Fibroblast of skin of right quadriceps (primary cell): ENCODE data around the gene CEP89.
"Not testable (repeated sequence)": the region's sequence is repeated elsewhere in the genome, so short reads cannot be mapped to it uniquely, and the experiment has no call there.

ENCODE experiments used
- DNase-seq: peaks from one replicate; pipeline ENCODE4 v3.0.0-alpha.2; 2013

CEP89 gene

DNA sequence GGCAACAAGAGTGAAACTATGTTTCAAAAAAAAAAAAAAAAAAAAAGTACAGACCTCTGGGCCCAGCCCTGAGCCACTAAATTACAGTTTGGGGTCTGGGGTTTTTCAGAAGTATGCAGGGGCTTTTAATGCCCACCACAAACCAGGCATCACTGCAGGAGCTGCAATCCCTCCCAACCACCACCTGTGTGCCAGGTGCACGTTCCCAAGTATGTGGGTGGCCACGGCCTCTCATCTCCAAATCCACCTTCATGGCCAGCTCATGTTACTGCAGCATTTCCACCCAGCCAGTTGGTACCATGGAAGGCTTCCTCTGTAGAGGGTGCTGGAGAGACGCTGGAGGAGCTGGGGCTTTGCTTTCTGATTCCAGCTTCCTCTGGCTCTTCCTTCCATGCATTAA lies 26.5 kb downstream of the CEP89 start:
- DNase-seq: no peak

DNA sequence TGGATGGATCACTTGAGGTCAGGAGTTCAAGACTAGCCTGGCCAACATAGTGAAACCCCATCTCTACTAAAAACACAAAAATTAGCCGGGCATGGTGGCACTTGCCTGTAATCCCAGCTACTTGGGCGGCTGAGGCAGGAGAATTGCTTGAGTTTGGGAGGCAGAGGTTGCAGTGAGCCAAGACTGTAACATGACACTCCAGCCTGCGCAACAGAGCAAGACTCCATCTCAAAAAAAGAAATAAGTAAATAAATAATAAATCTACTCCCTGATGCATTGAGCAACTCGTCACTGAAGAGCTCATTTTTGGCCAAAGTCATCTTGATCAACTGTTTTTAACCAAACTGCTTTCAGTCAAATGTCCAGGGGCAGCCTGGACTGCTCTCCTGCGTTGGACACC lies 30.5 kb downstream of the CEP89 start:
- DNase-seq: not testable (repeated sequence)

DNA sequence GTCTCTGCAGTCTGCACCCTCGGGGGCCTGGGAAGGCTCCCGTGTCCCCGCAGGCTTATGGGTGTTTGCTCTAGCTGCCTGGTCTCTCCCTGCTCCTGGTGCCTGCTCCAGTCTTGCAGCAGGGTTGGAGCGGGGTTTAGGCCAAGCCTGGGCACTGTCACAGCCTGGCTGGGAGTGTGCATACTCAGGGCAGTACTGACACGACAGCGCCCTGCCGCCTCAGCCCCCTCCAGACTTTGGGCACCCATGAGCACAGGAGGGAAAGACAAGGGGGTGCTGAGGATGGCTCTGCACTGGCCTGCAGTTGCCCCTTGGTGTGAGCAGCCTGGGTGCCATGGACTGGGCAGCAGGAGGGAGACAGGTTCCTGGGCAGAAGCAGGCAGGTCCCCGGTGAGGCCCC lies 35.7 kb downstream of the CEP89 start:
- DNase-seq: no peak

DNA sequence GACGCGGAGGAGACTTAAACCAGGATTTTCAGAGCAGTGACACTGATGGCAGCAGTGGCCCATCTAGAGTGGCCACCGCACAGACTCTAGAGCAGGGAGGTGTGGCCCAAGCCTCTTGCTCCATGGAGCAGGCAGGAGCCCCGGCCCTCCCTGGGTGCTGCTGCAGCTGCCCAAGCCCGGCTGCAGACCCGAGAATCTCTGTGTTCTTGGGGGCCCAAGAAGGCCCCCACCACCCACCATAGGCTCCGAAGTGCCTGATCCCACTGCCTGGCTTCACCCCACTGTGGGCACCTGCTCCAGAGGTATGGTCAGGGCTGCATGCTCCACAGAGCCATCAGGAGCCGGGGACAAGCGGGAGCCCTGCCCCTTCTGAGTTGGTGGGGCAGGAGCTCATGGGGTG lies 36.1 kb downstream of the CEP89 start:
- no peak for DNase-seq

GRCh38 chr19:32933571-32933970 lies 38.2 kb downstream of the CEP89 start:
- no peak for DNase-seq

DNA sequence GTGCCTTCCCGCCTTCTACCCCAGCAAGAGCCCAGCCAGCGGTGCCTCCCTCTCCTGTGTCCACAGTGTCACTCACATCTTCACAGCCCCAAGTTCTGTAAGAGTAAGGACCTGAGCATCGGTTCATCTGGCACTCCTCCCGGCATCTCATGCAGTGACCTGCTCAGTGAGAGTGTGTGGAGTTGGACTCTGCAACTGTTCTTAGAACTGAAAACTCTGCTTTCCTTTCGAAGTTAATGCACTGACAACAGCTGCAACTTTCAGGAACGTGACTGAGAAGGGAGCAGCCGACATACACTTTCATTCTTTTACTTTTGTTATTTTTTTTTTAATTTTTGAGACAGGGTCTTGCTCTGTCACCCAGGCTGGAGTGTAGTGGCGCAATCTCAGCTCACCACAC lies 41.2 kb downstream of the CEP89 start:
- DNase-seq: no peak

- no peak for DNase-seq
Observed at GRCh38 chr19:32928806-32929205, 43.0 kb downstream of the CEP89 start.

DNA sequence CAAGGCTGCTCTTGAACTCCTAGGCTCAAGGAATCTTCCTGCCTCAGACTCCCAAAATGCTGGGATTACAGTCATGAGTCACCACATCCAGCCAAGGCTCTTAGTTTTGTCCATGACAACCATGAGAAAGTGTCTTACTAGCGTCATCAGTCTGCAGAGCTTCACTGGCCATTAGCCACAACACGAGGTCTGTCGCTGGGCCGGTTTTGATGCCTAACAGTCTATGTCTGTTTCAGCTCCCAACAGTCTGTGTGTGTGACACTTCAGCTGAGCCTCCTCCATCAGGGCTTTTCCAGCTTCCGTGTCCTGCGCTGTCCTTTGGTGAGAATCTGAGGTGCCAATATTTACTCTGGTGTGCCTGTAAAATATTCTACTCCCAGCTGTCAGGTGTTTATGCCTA lies 47.6 kb downstream of the CEP89 start:
- peak; percentile 3 for DNase-seq

DNA sequence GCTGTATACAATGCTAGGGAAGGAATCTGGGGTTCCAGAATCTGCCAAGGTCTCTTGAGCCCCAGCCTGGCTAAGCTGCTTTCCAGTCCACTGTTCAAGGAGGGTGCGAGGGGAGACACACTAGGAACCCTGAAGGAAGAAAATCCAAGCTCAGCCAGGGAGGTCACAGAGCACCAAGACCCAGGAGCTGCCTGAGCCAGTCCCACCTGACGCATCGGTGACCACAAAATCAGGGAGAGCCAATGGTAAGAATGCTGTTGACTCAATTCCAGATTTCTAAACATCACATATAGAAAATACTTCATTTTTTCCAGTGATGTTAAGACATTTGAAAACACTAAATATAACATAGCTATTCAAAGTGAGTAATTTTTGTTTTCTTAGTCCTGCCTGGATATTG lies 50.1 kb downstream of the CEP89 start:
- no peak for DNase-seq

GRCh38 chr19:32919365-32919764 lies 52.4 kb downstream of the CEP89 start:
- DNase-seq: no peak

DNA sequence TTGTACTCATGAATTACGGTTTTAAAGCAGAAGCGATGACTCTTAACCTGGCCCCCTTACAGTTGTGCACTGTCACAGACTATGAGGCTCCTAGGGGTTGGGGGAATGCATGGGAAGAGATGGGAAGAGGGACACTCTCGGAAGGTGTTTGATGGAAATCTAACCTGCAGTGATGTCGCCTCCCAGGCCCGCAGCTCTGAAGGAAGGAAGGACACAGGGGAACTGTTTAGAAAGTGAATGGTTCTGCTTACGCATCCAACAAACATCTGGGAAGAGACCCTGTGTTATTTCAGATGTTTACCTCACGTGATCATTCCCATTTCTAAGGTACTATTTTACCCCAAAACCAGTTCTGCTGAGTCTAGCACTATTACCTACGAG lies 54.2 kb downstream of the CEP89 start:
- no peak for DNase-seq

DNA sequence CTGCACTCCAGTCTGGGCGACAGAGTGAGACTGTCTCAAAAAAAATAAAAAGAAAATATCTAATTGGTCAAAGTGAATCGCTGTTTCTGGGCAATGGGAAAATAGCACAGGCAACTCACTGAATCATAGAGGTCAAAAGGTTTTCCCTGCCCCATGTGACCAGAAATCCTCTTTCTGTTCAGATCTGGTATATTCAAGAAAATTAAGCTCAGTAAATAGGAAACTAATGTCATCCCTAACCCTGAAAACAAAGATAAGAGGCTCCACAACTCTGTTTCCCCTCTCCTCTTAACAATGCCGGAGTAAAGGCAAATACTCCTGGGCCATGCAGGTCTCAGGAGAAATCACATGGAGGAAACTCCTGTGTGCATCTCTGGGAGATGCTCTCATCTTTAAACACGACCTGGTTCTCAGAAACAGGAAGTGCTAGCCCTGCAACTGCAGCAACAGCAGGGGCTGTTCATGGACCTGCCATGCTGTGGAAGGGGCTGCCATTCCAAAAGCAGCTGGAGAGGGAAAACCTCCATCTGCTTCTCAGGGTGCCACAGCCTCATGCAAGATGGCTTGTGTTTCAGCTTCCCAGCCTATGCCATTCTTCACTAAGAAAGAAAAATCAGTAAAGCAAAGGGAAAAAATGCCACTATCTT lies 54.7 kb downstream of the CEP89 start:
- DNase-seq: no peak

DNA sequence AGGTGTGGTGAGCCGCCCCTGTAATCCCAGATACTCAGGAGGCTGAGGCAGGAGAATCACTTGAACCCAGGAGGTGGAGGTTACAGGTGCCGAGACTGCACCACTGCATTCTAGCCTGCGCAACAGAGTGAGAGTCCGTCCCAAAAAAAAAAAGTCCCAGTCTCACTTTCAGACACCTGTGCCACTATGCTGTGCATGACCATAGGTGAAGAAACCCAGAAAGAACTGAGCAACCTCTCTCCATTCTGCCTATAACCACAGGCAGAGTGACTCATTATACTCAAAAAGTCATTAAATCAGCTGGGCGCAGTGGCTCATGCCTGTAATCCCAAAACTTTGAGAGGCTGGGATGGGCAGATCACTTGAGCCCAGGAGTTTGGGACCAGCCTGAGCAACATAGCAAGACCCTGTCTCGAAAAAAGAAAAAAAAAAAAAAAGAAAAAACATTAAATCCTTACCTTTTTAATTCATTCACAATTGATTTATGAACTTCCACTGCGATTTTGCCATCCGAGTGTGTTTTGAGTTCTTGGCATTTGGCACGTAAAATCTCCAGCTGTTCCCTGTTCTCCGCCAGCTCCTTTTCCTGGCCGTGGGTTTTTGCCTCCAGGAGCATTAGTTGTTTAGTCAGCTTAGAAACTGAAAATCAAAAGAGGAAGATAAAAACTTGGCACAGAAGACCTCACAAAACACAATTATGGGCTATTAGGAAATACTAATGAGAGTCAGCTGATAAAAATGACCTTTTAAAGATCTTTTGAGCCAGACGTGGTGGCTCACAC lies 56.7 kb downstream of the CEP89 start:
- DNase-seq: no peak

DNA sequence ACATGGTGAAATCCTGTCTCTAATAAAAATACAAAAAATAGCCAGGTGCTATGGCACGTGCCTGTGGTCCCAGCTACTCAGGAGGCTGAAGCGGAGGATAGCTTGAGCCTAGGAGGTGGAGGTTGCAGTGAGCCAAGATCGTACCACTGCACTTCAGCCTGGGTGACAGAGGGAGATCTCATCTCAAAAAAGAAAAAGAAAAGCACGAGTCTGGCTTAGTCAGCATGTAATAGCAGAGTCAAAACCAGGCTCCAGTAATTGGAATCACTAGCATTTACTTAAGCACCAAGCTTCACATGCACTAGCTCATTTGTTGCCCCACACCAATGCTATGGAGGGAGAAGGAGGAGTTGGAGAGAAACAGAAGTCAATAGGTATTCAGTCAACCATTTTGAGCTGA lies 60.3 kb downstream of the CEP89 start:
- no peak for DNase-seq

DNA sequence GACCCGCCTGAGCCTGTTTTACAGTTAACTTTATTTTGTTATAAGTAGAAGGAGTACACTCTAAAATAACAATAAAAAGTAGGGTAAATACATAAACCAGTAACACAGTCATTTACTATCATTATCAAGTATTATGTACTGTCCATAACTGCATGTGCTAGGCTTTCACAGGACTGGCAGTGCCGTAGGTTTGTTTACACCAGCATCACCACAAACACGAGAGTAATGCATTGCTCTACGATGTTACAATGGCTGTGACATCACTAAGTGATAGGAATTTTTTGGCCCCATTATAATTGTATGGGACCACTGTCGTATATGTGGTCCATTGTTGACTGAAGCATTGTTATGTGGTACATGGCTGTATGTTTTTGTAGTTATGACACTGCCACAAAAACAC lies 60.9 kb downstream of the CEP89 start:
- no peak for DNase-seq

DNA sequence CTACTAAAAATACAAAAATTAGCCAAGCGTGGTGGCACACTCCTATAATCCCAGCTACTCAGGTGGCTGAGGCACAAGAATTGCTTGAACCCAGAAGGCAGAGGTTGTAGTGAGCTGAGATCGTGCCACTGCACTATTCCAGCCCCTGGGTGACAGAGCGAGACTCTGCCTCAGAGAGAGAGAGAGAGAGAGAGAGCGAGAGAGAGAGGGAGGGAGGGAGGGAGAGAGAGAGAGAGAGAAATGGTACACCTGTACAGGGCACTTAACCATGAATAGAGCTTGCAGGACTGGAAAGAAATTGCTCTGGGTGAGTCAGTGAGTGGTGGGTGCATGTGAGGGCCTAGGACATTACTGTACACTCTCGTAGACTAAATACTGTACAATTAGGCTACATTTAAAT lies 61.7 kb downstream of the CEP89 start:
- no peak for DNase-seq

DNA sequence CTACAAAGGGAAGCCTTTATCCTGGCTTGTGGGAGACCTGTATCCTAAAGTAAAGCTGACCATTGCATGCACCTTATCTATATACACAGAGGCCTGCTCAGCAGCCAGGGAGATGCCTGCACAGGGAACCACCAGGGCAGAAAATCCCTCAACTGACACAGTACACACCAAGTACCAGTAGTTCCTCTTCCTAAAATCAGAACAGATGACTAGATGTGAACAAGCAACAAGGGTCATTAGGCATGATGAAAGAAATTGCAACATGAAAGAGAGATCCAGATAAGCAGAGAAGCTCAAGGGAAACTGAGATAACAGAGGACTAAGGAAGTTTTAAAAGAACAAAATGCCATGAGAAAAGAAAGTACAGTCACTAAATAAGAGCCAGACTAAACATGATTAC lies 62.5 kb downstream of the CEP89 start:
- DNase-seq: no peak

GRCh38 chr19:32908641-32909190 lies 63.0 kb downstream of the CEP89 start:
- DNase-seq: no peak

- no peak for DNase-seq
Observed at GRCh38 chr19:32902448-32902847, 69.3 kb downstream of the CEP89 start.

GRCh38 chr19:32901504-32902161 lies 70.1 kb downstream of the CEP89 start:
- no peak for DNase-seq

- DNase-seq: peak; percentile 13
Observed at GRCh38 chr19:32896516-32897214, 75.1 kb downstream of the CEP89 start.

DNA sequence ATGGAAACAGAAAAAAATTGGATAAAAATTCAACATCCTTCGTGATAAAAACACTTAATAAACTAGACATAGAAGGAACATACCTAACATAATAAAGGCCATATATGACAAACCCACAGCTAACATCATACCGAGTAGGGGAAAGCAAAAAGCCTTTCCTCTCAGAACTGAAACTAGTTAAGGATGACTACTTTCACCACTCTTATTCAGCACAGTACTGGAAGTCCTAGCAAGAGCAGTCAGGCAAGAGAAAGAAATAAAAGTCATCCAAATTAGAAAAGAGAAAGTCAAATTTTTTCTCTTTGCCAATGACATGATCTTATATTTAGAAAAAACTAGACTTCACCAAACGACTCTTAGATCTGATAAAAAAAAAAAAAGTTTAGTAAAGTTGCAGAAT lies 76.4 kb downstream of the CEP89 start:
- DNase-seq: no peak

- DNase-seq: no peak
Observed at GRCh38 chr19:32891609-32892008, 80.1 kb downstream of the CEP89 start.
